Colonic mucosa (tissue), 4 donors: ENCODE measurements around the gene XDH. TPM values are rescaled to one million over a fixed set of nuclear protein-coding genes. Genes with fewer than 3 reads are reported as not detected.

Experiments used
- DNase-seq: peaks from one replicate; pipeline ENCODE4 v3.0.0-alpha.2; 2020
- H3K27ac ChIP-seq: fragments of 200-600 bp; one replicate; pipeline ENCODE4 v1.8.0; 2021
- H3K27me3 ChIP-seq: fragments of 200-600 bp; one replicate; pipeline ENCODE4 v1.8.0; 2021
- H3K36me3 ChIP-seq: fragments of 200-600 bp; one replicate; pipeline ENCODE4 v1.8.0; 2021
- H3K4me1 ChIP-seq: fragments of 200-600 bp; one replicate; pipeline ENCODE4 v1.8.0; 2021; ENCODE audit warnings: mild to moderate bottlenecking
- H3K4me3 ChIP-seq: fragments of 200-600 bp; one replicate; pipeline ENCODE4 v1.8.0; 2021
- H3K9ac ChIP-seq, 2 donors: one replicate each; pipeline ENCODE4 v1.7.0; 2013; ENCODE audit warnings: control low read depth in 2 of 2, low read depth in 2 of 2, low read length in 2 of 2
- H3K9me3 ChIP-seq: fragments of 200-600 bp; one replicate; pipeline ENCODE4 v1.8.0; 2021
- CTCF ChIP-seq: fragments of 200-600 bp; IDR thresholded peaks from one replicate; pipeline ENCODE4 v1.8.0; 2022; ENCODE audit warnings: antibody characterized with exemption, mild to moderate bottlenecking
- intact Hi-C: fragments of 100-400 bp; cut with DNase I; formaldehyde crosslinking; loops from one replicate; pipeline ENCODE4 v1.14.1; 2022
- total RNA-seq, 2 donors: library from RNA; stranded (reverse); fragmentation: NEBNext Ultra II Directional in 1 of 2; extraction: Animal tissue kit (Norgen Biotek cat#: 25700) in 1 of 2; gene quantifications; one replicate each; pipeline ENCODE4 v1.2.1, GENCODE V29; 2021
- donor health status: healthy.
- donor health status: DM: no; HTN: no; CAD: no.
- donor health status: DM: no; HTN: no; CAD: no.

XDH gene
- total RNA-seq, 2 donors from 2014 or later: 18.4 to 44.4 TPM

- TF ChIP-seq CTCF: no peak
- H3K36me3 ChIP-seq: no peaks in the 10 kb centered on the region
- DNase-seq: no peak
- H3K9ac ChIP-seq: no peak overlapping the region
- H3K4me3 ChIP-seq: no peak overlapping the region
- H3K4me1 ChIP-seq: no peaks in the 10 kb centered on the region
- no peak overlapping the region for H3K27ac ChIP-seq
- intact Hi-C loops: no loop called here
- H3K27me3 ChIP-seq: no peaks in the 10 kb centered on the region
- no peaks in the 10 kb centered on the region for H3K9me3 ChIP-seq
Observed at GRCh38 chr2:31404302-31404701, 10.2 kb downstream of the XDH start.

- no peak overlapping the region for H3K27ac ChIP-seq
- H3K9me3 ChIP-seq: no peaks in the 10 kb centered on the region
- H3K4me3 ChIP-seq: no peak overlapping the region
- H3K4me1 ChIP-seq: no peaks in the 10 kb centered on the region
- no peak for DNase-seq
- H3K27me3 ChIP-seq: no peaks in the 10 kb centered on the region
- no peak overlapping the region for H3K9ac ChIP-seq
- no peaks in the 10 kb centered on the region for H3K36me3 ChIP-seq
- intact Hi-C loops: no loop called here
- TF ChIP-seq CTCF: no peak
Observed at GRCh38 chr2:31402388-31402787, 12.2 kb downstream of the XDH start.

- intact Hi-C loops: no loop called here
Observed at GRCh38 chr2:31401580-31401979, 13.0 kb downstream of the XDH start.

GRCh38 chr2:31398881-31399280 is 15.7 kb downstream of the XDH start:
- Histone ChIP-seq H3K4me3 (no peak overlapping the region), H3K27ac (no peak overlapping the region), H3K9me3 (no peaks in the 10 kb centered on the region), H3K9ac (no peak overlapping the region), H3K4me1 (no peaks in the 10 kb centered on the region), H3K36me3 (no peaks in the 10 kb centered on the region), H3K27me3 (no peaks in the 10 kb centered on the region)
- intact Hi-C loops: no loop called here
- DNase-seq: no peak
- no peak for TF ChIP-seq CTCF

More at GRCh38 chr2:31401580-31401979, 13.0 kb downstream of the XDH start:
- no peaks in the 10 kb centered on the region for H3K36me3 ChIP-seq
- TF ChIP-seq CTCF: no peak
- H3K27ac ChIP-seq: no peak overlapping the region
- no peaks in the 10 kb centered on the region for H3K4me1 ChIP-seq
- H3K4me3 ChIP-seq: no peak overlapping the region
- no peak for DNase-seq
- no peak overlapping the region for H3K9ac ChIP-seq
- no peaks in the 10 kb centered on the region for H3K27me3 ChIP-seq
- H3K9me3 ChIP-seq: no peaks in the 10 kb centered on the region

- H3K27ac ChIP-seq: no peak overlapping the region
- H3K4me3 ChIP-seq: no peak overlapping the region
- intact Hi-C loops: no loop called here
- DNase-seq: no peak
- H3K9me3 ChIP-seq: no peaks in the 10 kb centered on the region
- TF ChIP-seq CTCF: no peak
- no peaks in the 10 kb centered on the region for H3K27me3 ChIP-seq
- no peaks in the 10 kb centered on the region for H3K36me3 ChIP-seq
- H3K4me1 ChIP-seq: no peaks in the 10 kb centered on the region
- no peak overlapping the region for H3K9ac ChIP-seq
Observed at GRCh38 chr2:31397094-31397493, 17.4 kb downstream of the XDH start.

- DNase-seq: no peak
Observed at GRCh38 chr2:31390324-31390723, 24.2 kb downstream of the XDH start.

More at GRCh38 chr2:31390324-31390723, 24.2 kb downstream of the XDH start:
- no peak overlapping the region for H3K9ac ChIP-seq
- intact Hi-C loops: no loop called here
- H3K9me3 ChIP-seq: no peaks in the 10 kb centered on the region
- no peak for TF ChIP-seq CTCF
- no peaks in the 10 kb centered on the region for H3K4me1 ChIP-seq
- no peak overlapping the region for H3K4me3 ChIP-seq
- no peak overlapping the region for H3K27ac ChIP-seq
- H3K27me3 ChIP-seq: no peaks in the 10 kb centered on the region
- no peaks in the 10 kb centered on the region for H3K36me3 ChIP-seq
